ENCODE results near the gene USP8.

- no peak for TF ChIP-seq POLR2AphosphoS5 (IDR thresholded peaks at IDR 0.05; ENCODE audit: borderline replicate concordance, low read depth, low read length)
- no peak for TF ChIP-seq EZH2 (IDR thresholded peaks at IDR 0.05)
- TF ChIP-seq FOXP2 (optimal IDR thresholded peaks at IDR 0.05; ENCODE audit: control extremely low read depth, extremely low read length, insufficient read depth) = no peak
Observed at GRCh38 chr15:50501815-50502214, 77.6 kb downstream of the USP8 start.

All from SK-N-MC (cell line).